Caki2 (cell line): Measurements from ENCODE around the gene FNIP1. TPM values are rescaled to one million over a fixed set of nuclear protein-coding genes. Genes with fewer than 3 reads are reported as not detected.
"Not testable (repeated sequence)": the region's sequence is repeated elsewhere in the genome, so short reads cannot be mapped to it uniquely, and the experiment has no call there.

Experiments
- DNase-seq: peaks from one replicate; pipeline ENCODE4 v3.0.0-alpha.2; 2015; ENCODE audit warnings: low read depth
- in situ Hi-C: cut with HindIII; loops from 2 replicates; pipeline ENCODE4 v1.10.0; 2016; ENCODE audit warnings: low sequenced_read_pairs, low pct_unique_long_range_greater_than_20kb, mixed read lengths
- total RNA-seq: library from RNA; depleted of rRNA; stranded (reverse); fragments of >200 nt; shearing (Covaris generic); gene quantifications from 2 replicates; pipeline ENCODE4 v1.2.3, GENCODE V29; 2014; ENCODE audit warnings: low replicate concordance

The FNIP1 gene
- total RNA-seq, 1 experiment from 2014 or later, result 16.0 TPM

GRCh38 chr5:131634238-131634637 lies 162.6 kb downstream of the FNIP1 start:
- in situ Hi-C loops, result no loop called here
- no peak for DNase-seq

- in situ Hi-C loops, result no loop called here
- no peak for DNase-seq
Measured at GRCh38 chr5:131633830-131634229, 163.0 kb downstream of the FNIP1 start.

DNA sequence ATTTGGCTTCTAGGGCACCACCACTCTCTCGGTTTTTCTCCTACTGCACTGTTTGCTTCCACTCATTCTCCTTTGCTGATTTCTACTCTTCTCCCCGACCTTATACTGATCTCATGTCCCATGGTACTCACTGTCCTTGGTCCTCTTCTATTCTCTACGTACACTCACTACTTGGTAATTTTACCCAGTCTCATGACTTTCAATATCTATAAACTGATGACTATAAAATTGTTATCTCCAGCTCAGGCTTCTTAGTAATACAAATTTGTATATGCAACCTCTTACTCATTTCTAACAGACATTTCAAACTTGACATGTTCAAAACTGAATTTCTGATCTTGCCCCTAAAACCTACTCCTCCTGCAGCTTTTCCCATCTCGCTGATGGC lies 165.9 kb downstream of the FNIP1 start:
- no peak for DNase-seq
- in situ Hi-C loops, result no loop called here

GRCh38 chr5:131630208-131630962 lies 166.4 kb downstream of the FNIP1 start:
- in situ Hi-C loops, result no loop called here
- no peak for DNase-seq

DNA sequence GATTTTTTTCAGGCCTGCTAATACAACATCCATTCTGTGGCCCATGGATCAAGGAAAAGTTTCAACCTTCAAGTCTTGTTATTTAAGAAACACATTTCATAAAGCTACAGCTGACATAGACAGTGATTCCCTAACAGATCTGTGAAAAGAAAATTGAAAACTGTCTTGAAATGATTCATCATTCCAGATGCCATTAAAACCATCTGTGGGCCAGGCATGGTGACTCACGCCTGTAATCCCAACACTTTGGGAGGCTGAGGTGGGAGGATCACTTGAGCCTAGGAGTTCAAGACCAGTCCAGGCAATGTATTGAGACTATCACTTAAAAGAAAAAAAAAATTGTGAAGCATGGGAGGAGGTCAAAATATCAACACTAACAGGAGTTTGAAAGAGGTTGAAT lies 167.8 kb downstream of the FNIP1 start:
- DNase-seq, result no peak
- in situ Hi-C loops, result no loop called here

- DNase-seq, result no peak
- in situ Hi-C loops, result no loop called here
Measured at GRCh38 chr5:131627207-131627865, 169.5 kb downstream of the FNIP1 start.

DNA sequence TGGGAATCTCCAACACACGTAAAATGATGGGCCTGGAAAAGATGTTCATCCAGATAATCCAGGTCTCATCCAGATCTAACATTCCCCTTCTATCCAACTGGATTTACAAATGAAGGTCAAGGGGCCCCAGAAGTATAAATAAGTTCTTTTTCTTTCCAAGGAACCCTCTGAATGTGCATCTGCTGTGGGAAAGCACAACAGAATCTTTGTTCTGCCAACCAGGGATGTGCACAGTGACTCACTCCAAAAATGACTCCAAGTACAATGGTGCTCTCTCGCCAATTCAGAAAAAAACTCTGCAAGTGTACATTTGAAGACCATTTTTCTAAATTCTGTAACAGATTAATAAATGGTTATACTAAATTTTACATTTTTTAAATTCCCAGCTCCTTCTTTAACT lies 174.2 kb downstream of the FNIP1 start:
- DNase-seq, result no peak

GRCh38 chr5:131621164-131621563 lies 175.7 kb downstream of the FNIP1 start:
- in situ Hi-C loops, DNase-seq: not testable (repeated sequence)

More for the DNA sequence above, 174.2 kb downstream of the FNIP1 start:
- in situ Hi-C loops, result no loop called here

DNA sequence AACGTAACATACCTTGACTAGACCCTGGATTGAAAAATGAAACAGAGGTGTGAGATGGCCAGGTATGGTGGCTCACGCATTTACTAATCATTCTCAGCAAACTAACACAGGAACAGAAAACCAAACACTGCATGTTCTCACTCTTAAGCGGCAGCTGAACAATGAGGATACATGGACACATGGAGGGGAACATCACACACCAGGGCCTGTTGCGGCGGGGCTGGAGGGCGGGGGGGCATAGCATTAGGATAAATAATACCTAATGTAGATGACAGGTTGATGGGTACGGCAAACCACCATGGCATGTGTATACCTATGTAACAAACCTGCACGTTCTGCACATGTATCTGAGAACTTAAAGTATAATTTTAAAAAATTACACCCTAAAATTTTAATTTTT lies 177.7 kb downstream of the FNIP1 start:
- DNase-seq, result no peak
- in situ Hi-C loops, result no loop called here

DNA sequence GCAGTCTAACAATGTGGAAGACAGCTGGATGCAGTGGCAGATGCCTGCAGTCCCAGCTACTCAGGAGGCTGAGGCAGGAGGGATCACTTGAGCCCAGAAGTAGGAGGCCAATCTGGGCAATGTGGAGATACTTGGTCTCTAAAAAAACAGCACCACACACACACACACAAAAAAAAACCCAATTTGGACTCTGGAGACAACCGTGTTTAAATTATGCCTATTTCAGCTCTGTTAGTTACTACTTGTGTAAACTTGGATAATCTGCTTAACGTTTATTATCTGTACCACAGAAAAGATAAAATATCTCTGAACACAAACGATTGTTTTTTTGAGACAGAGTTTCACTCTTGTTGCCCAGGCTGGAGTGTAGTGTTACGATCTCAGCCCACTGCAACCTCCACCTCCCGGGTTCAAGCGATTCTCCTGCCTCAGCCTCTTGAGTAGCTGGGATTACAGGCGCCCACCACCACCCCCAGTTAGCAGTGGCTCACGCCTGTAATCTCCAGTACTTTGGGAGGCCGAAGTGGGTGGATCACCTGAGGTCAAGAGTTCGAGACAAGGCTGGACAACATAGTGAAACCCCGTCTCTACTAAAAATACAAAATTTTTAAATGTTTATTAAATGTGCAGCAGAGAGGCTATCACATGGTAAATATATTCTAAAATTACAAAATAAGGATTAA lies 179.5 kb downstream of the FNIP1 start:
- in situ Hi-C loops, result no loop called here
- no peak for DNase-seq

- in situ Hi-C loops, result no loop called here
- no peak for DNase-seq
Measured at GRCh38 chr5:131615957-131616356, 180.9 kb downstream of the FNIP1 start.

DNA sequence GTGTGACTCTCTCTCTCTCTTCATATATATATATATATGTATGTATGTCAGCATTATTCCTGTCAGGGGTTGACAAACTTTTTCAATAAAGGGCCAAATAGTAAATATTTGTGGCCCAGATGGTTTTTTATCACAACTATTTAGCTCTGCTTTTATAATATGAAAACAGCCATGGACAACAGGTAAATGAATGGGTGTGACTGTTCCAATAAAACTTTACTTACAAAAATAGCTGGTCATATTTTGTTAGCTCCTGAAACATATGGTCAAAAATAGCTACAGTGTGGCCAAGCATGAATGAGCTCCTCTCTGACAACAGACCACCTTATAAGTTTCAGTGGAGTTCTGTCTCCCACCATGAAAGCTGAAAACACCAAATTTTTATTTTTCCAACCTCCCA lies 183.4 kb downstream of the FNIP1 start:
- in situ Hi-C loops, result no loop called here
- no peak for DNase-seq

- DNase-seq, result no peak
- in situ Hi-C loops, result no loop called here
Measured at GRCh38 chr5:131611064-131611381, 185.8 kb downstream of the FNIP1 start.

- DNase-seq, result peak; percentile 64
Measured at GRCh38 chr5:131610198-131611063, 186.4 kb downstream of the FNIP1 start.

DNA sequence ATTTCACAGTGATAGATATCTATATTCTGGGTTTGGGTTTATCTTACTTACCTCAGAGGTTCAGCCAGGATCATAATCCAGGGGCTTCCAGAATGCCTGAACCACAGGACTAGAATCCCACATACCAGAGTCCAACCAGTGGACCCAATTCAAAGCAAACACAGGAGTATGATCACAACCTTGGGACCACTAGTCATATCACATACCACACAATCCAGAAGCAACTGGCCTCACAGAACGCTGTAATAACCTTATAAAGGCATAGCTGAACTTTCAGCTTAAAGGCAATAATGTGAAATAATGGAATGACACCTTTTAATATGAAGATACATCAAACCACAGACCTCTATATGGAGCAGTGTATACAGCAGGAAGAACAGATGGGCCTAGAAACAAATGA lies 187.0 kb downstream of the FNIP1 start:
- in situ Hi-C loops, result no loop called here
- no peak for DNase-seq

More at GRCh38 chr5:131610198-131611063, 186.4 kb downstream of the FNIP1 start:
- in situ Hi-C loops, result no loop called here

- DNase-seq, result no peak
- in situ Hi-C loops, result no loop called here
Measured at GRCh38 chr5:131608597-131608996, 188.2 kb downstream of the FNIP1 start.

- in situ Hi-C loops, result no loop called here
- no peak for DNase-seq
Measured at GRCh38 chr5:131607903-131608540, 188.8 kb downstream of the FNIP1 start.

DNA sequence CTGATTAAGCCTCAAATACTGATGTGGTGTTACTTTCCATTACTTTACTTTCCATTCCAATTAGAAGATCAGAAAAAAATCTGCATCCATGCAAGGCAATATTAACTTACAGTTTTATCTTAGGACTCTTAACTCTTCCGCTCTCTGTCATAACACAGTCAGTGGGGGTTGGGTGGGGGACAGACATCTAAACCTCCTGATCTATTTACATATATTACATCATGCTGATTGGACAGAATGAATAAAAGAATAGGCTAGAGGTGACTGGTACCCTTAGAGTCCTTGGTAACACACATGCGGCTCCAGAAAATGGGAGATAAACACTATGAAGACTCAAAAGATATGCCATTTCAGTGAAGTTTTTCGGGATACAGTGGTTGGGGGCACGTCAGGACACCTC lies 189.4 kb downstream of the FNIP1 start:
- in situ Hi-C loops, result no loop called here
- DNase-seq, result no peak
